Inferior parietal cortex (tissue), 1 donor: ENCODE data around the gene ADCY9.

ENCODE experiments used
- DNase-seq: peaks from one replicate; pipeline ENCODE4 v3.0.0-alpha.2; 2016; ENCODE audit errors: extremely low spot score

Gene ADCY9

DNA sequence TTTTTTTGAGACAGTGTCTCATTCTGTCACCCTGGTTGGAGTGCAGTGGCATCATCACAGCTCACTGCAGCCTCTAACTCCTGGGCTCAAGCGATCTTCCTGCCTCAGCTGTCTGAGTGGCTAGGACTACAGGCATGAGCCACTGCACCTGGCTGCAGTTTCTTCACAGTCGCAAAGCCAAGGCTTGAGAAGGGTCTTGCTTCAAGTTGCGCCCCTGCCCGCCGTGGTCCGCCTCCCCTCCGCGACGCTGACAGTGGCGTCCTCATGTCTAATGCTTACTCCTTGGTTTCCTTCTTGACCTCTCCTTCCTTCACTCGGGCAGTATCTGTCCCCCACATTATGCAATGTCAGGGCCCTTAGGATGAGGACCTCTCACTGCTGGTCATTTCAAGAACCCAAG, 112.7 kb downstream of the ADCY9 start:
- DNase-seq, result no peak

DNA sequence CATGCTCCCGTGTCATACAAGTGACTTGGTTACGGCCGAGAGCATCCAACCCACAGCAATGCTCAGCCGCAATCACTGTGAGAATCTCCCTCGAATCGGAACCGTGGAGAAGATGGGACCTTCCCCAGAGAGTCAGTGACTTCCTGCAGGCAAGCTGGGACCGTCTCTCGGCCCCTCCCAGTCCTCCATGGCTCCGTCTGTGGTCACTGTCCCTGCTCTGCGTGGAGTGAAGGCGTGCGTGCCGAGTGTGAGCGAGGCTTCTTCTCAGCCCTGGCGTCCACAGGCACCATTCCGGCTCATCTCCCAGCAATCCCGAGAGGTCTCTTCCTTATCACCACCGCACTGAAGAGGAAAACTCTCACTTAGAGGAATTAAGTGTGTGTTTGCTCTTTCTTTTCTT, 113.1 kb downstream of the ADCY9 start:
- DNase-seq, result no peak

DNA sequence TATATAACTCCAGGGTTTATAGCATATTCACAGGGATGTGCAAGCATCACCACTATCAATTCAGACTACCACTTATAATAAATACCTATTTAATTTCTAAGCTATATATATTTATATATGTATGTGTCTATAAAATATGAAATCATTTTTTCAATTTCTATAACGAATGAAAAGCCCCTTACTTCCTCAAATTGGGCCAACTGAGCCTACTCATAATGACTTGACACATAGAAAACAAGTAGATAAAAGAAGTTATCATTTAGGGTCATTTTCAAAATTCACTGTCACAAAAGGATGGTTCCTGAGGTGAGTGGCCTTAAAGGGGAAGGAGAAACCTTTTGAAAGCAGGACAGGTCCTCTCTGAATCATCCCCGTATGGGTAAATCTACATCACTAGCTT, 114.1 kb downstream of the ADCY9 start:
- no peak for DNase-seq

DNA sequence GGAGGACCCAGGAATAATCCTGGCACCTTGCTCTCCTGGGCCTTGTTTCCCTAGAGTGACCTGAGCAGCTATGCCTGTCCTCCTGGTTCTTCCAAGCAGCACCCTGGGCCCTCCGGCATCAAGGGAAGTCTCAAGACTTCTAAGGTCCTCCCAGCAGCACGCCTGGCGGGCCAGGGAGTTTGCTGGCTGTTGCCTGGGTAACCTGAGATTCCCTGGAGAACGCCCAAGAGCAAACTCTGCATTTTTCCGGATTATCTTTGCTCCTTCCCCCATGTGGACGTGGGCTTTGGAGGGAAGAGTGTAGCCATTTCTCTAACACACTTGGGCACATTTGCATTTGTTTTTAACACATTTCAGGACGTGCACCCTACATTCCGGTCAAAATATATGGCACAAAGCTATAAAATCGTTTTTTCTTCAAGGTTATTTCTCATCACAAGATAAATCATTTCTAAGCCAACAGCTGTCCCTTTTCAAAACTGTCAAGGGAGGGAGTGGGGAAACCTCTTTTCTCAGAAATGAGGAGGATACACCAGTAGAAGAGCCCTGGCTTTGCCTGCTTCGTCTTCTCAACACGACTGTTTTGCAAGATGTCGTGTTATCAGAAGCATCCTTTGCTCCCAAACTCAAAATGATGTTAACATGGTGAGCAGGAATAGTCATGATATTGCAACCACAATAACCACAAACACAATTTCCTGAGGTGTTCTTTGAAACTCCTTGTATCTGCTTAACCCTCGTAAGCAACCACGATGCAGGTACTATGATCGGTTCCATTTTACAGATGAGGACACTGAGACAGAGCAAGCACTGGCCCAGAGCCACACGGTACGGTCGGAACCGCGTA, 116.5 kb downstream of the ADCY9 start:
- DNase-seq, result peak; percentile 40

DNA sequence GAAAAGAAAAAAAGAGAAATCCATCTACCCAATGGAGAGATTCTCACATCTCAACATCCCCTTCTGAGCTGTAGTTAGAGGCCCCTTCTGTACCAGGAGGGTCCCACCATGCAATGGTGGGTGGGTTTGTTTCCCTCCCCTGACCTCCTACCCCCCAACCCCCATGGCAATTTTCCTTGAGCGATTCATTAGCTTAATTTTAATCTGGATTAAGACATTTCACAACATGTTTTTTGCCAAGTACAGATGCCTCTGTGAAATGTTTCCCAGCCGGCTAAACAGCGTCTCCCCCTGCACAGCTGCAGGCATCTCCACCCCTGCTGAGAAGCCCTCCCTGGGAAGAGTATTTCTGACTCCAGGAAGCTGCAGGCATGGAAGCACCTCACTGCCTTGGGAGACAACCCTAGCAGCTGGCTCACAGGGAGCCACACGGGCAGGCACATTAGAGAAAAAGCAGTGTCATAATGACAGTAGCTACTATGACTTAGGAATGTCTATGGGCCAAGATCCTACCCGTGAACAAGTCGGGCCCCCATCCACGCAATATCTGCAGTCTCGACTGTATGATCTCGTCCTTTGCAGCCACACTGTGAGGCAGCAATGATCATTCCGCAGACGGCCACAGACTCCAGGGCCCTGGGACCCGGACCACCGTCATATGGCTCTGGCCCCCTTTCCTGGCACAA, 117.3 kb downstream of the ADCY9 start:
- no peak for DNase-seq

DNA sequence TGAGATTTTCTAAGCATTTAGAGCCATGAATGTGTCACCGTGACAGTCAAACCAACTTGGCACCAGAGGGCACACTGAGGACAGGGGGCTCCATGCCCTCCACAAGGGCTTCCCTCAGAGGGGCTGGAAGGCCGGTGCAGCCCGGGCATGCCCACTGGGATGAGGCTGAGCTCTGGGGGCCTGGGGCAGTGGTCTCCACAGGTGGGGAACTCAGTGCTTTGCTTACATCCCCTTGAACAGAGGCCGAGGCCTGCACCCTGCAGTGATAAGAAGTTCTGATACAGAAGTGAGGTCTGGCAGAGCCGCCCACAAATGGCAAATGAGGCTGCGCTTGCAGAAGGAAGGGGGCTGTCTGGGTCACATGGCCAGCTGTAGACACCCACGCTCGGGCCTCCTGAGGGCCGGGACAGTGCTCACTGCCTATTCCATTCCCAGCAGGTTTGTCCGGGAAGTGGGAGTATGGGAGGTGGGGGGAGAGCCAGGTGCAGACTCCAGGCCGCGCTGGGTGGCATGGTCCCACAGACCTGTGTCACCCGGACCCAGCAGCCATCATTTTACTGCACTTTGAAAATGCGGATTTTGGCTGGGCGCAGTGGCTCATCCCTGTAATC, 118.9 kb downstream of the ADCY9 start:
- DNase-seq, result no peak

DNA sequence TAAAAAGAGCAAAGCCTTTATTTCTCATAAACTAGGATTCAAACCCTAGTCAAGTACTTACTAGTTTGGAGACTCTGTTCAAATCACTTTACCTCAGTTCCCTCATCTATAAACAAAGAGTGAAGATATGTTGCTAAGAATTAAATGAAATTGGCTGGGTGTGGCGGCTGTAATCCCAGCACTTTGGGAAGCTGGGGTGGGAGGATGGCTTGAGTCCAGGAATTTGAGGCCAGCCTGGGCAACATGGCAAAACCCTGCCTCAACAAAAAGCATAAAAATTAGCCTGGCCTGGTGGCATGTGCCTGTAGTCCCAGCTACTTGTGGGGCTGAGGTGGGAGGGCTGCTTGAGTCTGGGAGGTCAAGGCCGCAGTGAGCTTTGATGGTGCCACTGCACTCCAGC, 121.2 kb downstream of the ADCY9 start:
- no peak for DNase-seq

DNA sequence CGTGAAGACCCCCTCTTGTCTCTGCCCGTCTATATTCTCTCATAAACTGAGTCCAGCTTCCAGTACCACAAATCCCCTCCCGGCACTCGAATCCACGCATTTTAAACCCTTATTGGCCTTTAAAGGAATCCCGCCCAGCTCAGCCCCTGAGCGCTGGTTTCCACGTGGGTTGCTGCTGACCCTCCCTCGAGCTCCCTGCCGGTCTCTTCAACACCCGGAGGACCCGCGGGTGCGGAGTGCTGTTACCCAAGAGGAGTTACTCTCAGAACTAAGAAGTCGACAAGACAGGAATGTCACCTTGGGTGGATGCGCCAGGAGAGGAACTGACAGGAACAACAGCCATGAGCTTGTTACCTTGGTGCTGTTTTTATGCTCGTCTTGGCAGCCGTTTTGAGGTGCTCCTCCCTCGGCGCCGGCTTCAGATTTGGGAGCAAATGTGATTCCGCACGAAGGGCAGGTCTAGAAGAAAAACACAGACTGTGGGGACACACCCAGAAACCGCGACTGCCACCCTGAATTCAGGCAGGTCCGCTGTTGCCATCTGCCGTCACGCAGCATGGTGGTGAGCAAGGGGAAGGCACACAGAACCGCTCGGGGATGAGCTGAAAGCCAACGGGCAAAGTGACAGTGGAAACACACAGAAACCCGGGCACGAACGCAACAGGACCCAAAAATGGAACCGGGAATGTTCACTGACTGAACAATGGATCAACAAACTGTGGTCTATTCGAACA, 123.0 kb downstream of the ADCY9 start:
- DNase-seq, result no peak

DNA sequence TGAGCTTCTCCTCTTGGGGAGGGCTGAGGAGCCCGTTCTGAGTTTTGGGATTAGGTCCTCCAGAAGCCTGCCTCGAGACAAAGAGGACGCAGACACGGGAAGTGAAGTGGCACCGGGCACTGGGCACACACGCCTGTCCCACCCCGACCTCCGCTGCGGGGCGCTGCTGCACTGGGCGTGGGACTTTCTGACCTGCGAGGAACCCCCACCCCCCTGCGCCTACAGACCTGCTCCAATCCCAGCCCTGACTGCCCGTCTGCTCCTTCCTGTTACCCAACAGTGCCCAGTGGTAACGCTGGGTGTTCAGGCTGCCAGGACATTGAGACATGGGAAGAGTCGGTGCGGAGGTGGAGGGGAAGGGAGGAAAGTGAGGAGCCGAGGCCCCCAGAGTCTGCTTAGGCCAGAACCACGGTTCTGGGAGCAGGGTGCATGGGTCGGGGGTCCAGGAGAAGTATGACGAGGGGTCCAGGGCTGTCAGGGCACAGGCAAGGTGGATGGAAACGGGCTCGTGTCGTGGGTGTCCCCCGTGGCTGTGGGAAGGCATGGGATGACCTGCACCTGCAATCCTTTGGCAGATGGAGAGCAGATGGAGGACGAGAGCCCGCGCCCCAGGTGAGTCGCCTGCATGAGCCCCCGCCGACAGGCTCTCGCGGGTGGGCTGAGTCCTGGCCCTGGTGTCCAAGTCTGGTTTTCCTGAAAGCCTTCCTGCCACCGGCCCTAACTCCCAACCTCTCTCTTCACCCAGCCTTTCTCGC, 123.8 kb downstream of the ADCY9 start:
- no peak for DNase-seq

DNA sequence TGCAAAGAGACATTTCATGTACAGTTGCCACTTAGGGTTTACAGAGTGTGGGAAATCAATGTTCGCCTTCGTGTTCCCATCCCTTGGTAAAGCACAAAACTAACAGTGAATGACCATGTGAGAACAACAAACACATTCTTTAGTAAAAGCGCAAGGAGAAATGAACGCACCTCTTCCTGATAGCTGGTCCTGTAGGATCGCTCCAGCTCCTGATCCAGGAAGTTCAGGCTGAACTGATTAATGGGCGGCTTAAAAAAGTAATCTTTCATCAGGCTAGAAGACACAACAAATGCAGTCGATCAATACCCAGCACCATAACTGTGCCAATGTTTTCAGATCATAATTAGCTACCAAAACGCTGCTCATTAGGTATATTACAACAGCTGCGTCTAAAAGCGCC, 127.4 kb downstream of the ADCY9 start:
- no peak for DNase-seq

DNA sequence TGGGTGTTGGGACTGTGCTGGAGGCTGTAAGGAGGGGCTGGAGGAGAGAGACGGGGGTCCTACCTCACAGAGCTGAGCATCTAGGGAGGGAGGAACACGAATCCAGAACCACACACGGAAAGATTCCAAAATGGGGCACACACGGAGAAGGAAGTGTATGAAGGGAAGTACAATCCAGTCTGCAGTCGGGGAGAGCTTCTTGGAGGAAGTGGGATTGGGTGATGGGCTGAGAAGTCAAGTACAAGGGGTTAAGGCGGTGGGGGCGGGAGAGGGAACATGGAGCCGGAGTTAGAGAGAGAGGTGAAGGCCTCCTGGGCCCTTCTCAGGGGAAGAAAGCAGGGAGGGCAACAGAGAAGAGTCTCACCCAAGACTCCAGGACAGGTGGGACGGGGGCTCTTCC, 128.2 kb downstream of the ADCY9 start:
- no peak for DNase-seq

DNA sequence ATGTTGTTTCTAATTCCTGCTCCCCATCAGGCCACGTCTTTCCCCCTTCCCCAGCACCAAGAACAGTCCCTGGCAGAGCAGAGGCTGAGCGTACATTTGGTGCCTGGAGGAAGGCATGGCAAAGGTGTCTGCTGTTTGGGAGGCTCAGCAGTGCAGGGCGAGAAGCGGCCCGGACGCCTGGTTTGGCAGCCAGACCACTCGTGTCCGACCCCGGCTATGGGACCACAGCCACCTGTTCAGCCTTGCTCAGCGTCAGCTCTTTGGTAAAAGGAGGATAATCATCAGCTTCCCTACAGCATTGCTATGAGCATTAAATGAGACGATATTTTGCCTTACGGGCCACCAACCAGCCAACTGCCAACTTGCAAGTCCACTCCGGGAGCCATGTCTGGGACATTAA, 129.0 kb downstream of the ADCY9 start:
- no peak for DNase-seq

DNA sequence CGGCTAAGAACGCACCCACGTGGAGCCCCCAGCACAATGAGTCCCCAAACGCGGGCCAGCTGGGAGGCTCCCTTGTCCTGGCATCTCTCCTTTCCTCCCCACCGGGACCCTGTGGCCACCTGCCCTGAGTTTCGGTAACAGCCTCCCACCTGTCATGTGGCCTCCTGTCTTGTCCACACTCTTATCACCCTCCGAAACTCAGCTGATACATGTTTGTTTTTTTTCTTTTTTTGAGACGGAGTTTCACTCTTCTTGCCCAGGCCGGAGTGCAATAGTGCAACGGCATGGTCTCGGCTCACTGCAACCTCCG, 130.1 kb downstream of the ADCY9 start:
- no peak for DNase-seq

DNA sequence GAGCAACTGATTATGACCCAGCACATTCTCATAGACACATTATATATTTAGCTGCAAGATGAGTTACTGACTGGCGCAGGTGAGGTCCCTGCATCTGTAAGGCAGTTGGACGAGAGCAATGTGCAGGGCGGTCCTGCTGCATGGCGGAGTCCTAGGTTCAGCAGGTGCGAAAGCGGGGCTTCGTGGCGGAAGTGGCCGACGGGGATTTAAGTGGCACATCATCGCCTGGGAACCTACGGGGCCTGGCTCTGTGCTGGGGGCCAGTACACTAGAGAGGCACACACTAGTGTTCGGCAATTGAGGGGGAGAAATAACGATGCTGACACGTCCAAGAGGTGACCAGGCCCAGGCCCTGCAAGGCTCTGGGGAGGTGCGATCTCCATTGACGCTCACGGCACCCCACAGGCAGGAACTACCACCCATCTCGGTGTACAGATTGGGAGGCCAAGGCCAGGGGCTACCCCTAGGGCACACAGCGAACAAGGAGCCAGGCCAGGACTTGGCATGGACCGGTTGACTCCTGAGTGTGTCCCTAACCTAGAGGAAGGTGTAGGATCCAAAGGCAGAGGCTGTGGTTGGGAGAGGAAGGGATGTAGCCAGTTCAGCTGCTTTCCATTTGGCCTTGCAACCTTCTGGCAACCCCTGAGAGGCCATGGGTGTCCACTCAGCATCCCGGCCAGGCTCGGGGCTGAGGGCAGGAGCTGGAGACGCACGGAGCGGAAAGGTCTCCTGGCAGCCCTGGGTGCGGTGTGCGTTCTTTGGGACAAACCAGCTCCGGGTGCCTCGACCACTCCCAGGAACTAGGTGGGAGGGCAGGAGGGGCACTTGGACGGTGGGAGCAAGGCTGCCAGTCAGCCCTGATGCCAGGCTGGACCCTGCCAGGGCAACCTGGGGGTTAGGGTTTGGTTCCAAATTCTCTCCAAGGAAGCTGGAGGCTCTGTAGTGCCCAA, 131.9 kb downstream of the ADCY9 start:
- DNase-seq, result no peak

DNA sequence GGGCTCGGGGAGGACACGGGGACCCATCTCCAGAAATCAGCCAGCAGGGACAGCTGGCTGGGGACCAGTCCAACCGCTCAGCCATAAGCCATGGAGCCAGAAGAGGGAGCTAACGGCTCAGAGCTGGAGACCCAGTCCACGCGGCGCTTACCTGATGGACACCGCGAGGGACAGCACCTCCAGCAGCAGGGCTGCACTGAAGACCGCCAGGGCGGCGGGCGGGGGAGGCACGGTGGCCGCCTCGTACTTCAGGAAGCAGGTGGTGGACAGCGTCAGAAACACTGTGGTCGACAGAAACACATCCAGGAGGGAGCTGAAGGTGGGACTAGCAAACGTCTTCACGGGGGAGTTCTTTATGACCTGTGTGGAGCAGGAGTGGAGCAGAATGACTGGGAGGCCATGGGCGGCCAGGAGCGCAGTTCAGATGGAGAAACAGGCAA, 133.1 kb downstream of the ADCY9 start:
- DNase-seq, result peak; percentile 56

DNA sequence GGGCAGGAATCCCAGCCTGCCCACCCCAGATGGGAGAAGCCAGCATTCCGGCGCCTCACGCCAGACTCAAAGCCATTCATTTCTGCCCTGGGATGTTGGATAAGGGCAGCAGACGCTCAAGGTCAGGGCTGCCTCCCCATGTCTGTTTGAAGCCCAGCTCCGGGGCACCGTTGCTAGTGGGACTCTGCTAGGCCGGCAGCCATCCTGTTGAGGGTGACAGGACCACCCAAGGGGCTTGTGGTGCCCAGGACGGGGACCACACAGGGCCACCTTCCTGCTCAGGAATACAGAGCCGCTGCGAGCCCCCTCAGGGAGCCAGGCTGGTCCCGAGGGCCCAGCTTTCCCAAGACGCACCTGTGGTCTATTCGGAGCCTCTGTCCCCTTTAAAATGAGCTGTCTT, 134.0 kb downstream of the ADCY9 start:
- DNase-seq, result no peak

DNA sequence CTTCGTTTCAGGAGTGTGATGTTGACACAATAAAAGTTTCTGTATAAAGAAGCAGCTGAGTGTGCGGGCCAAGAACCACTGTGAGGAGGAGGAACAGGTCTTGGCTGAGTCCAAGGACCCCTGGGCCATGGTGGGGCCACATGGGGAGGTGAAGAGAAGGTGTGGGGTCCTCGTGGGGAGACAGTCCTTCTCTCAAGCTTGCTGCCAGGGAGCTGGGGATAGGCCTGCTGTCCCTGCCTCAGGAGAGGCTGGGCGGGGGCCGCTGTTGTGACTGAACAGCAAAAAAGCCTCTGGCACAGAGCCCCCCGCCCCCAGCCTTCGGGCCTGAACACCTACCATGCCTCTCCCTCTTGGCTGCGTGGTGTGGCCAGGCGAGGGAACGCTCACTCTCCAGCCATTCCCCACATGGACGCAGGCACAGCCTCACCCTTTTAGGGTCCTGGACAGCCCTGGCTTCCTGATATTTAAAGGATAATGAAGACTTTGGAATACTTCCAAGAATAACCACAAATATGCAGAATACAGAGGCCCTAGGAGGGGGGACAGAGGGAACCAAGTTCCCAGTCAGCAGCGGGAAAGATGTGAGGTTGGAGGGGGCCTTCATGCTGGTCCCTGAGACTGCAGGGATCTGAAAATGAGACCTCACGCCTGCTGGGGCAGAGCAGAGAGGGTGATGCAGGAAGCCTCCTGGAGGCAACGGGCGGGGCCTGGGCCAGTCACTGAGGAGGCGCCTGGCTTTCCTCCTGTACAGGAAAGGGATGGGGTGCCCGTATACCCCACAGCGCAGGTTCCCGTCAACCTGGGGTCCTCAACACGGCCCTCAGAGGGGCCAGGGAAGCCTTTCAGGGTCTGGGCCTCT, 135.8 kb downstream of the ADCY9 start:
- DNase-seq, result no peak

DNA sequence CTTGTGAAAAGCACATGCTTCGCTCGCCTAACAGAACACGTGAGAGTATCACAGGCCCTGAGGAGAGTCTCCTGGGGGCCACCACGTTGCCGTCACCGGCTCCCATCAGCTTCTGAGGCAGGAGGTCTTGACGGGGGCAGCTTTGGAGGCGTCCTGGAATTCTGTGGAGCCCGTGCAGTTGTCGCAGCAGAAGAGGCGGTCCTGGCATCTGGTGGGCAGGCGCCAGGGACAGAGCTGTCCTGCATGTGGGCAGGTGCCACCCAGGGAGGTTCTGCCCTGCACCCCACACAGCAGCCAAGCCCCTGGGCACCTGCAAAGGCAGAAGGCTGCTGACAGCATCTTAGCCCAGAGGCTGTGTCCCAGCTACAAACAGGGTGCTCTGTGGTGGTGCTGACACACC, 136.7 kb downstream of the ADCY9 start:
- no peak for DNase-seq

DNA sequence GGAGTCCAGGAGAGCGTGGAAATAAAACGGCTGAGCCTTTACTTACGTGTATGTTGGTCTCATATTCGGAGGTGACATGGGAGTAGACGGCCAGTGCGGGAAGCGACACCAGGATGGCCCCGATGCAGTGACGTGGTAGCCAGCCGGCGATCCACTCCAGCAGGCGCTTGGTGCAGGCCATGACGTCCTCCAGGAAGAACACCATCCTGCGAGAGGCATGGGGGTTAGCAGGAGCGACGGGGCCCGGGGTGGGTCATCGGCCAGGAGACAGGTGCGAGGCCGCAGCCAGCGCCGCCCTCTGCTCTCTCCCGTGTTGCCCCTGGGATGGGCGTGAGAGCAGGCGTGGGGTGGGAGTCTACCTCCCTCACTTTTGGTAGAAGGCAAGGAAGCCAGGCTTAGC, 137.2 kb downstream of the ADCY9 start:
- DNase-seq, result no peak

DNA sequence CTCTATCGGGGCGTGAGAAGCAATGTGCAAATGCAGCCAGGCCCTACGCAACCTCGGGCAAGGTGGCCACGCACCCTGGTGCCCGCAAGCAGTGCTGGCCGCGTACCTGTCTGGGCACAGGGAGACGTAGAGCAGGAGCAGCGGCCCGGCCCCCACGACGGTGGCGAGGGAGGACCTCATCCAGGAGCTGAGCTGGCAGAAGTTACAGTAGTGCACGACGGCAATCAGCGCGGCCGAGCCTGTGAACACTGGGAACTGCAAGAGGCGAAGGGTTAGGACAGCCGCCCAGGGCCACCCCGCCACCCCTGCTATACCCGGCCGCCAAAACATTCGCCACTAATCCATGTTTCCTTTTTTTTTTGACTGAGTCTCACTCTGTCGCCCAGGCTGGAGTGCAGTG, 138.9 kb downstream of the ADCY9 start:
- DNase-seq, result no peak
